H9 (cell line): Measurements from ENCODE around the gene HLA-G. TPM values are rescaled to one million over a fixed set of nuclear protein-coding genes. Genes with fewer than 3 reads are reported as not detected.
A peak's percentile ranks its signal among the peaks of the same experiment; 100 is the strongest.

Experiments used
- DNase-seq: peaks from one replicate; pipeline ENCODE4 v3.0.0-alpha.2; 2017
- H2AFZ ChIP-seq: one replicate; pipeline ENCODE4 v1.6.1; 2013; ENCODE audit warnings: mild to moderate bottlenecking, low read length, control low read depth, moderate library complexity
- H2AK5ac ChIP-seq: 2 replicates; pipeline ENCODE4 v1.6.1; 2013; ENCODE audit warnings: low read length, control low read depth, mixed read lengths; ENCODE audit not compliant: insufficient read length
- H2BK120ac ChIP-seq: one replicate; pipeline ENCODE4 v1.6.1; 2013; ENCODE audit warnings: low read depth, mild to moderate bottlenecking, low read length, control low read depth, inconsistent platforms; ENCODE audit not compliant: poor library complexity, severe bottlenecking
- H2BK12ac ChIP-seq: 2 replicates; pipeline ENCODE4 v1.6.1; 2013; ENCODE audit warnings: low read length, control low read depth, mixed read lengths, low read depth; ENCODE audit not compliant: insufficient read length
- H2BK15ac ChIP-seq: 2 replicates; pipeline ENCODE4 v1.6.1; 2013; ENCODE audit warnings: low read depth, low read length, control low read depth
- H2BK20ac ChIP-seq: one replicate; pipeline ENCODE4 v1.6.1; 2013; ENCODE audit warnings: low read depth, mild to moderate bottlenecking, low read length, control low read depth, inconsistent platforms; ENCODE audit not compliant: poor library complexity, severe bottlenecking
- H2BK5ac ChIP-seq: 2 replicates; pipeline ENCODE4 v1.6.1; 2013; ENCODE audit warnings: low read length, control low read depth, mixed read lengths; ENCODE audit not compliant: insufficient read length
- H3K14ac ChIP-seq: 2 replicates; pipeline ENCODE4 v1.6.1; 2013; ENCODE audit warnings: low read length, control low read depth; ENCODE audit not compliant: insufficient read depth
- H3K18ac ChIP-seq: 2 replicates; pipeline ENCODE4 v1.6.1; 2013; ENCODE audit warnings: low read depth, mild to moderate bottlenecking, mixed read lengths, low read length, control low read depth; ENCODE audit not compliant: insufficient read length
- H3K23ac ChIP-seq: 2 replicates; pipeline ENCODE4 v1.6.1; 2013; ENCODE audit warnings: low read length, control low read depth, mixed read lengths, low read depth; ENCODE audit not compliant: insufficient read length
- H3K23me2 ChIP-seq: 2 replicates; pipeline ENCODE4 v1.6.1; 2013; ENCODE audit warnings: low read depth, mild to moderate bottlenecking, mixed read lengths, low read length, control low read depth; ENCODE audit not compliant: insufficient read length, poor library complexity, severe bottlenecking
- H3K27ac ChIP-seq: 2 replicates; pipeline ENCODE4 v1.5.1; 2013; ENCODE audit warnings: low read length, control low read depth, mixed read lengths, low read depth; ENCODE audit not compliant: insufficient read length
- H3K27me3 ChIP-seq: 2 replicates; pipeline ENCODE4 v1.6.1; 2013; ENCODE audit warnings: low read length, control low read depth, inconsistent platforms; ENCODE audit not compliant: insufficient read depth
- H3K4ac ChIP-seq: 2 replicates; pipeline ENCODE4 v1.6.1; 2013; ENCODE audit warnings: low read depth, mild to moderate bottlenecking, control low read depth, inconsistent platforms, low read length, moderate library complexity
- H3K4me1 ChIP-seq: 2 replicates; pipeline ENCODE4 v1.6.1; 2013; ENCODE audit warnings: low read length, control low read depth, inconsistent platforms; ENCODE audit not compliant: insufficient read depth
- H3K4me2 ChIP-seq: 2 replicates; pipeline ENCODE4 v1.6.1; 2013; ENCODE audit warnings: low read length, control low read depth, mixed read lengths; ENCODE audit not compliant: insufficient read length, insufficient read depth
- H3K56ac ChIP-seq: 2 replicates; pipeline ENCODE4 v1.6.1; 2013; ENCODE audit warnings: low read depth, mild to moderate bottlenecking, mixed read lengths, low read length, control low read depth; ENCODE audit not compliant: insufficient read length
- H3K79me1 ChIP-seq: 2 replicates; pipeline ENCODE4 v1.6.1; 2013; ENCODE audit warnings: low read depth, mild to moderate bottlenecking, moderate library complexity, low read length, control low read depth, inconsistent platforms; ENCODE audit not compliant: insufficient read depth, poor library complexity, severe bottlenecking
- H3K79me2 ChIP-seq: 2 replicates; pipeline ENCODE4 v1.6.1; 2013; ENCODE audit warnings: low read length, control low read depth, inconsistent platforms; ENCODE audit not compliant: insufficient read depth
- H3K9ac ChIP-seq: 2 replicates; pipeline ENCODE4 v1.6.1; 2013; ENCODE audit warnings: low read length, control low read depth, mixed read lengths; ENCODE audit not compliant: insufficient read length; ENCODE audit errors: extremely low read depth
- H3K9me3 ChIP-seq: one replicate; pipeline ENCODE4 v1.6.1; 2013; ENCODE audit warnings: low read depth, low read length, inconsistent platforms; ENCODE audit not compliant: control insufficient read depth
- H3T11ph ChIP-seq: one replicate; pipeline ENCODE4 v1.6.1; 2013; ENCODE audit warnings: mild to moderate bottlenecking, low read length, control low read depth, inconsistent platforms
- H4K20me1 ChIP-seq: one replicate; pipeline ENCODE4 v1.6.1; 2013; ENCODE audit not compliant: control insufficient read depth, insufficient read length, insufficient read depth
- H4K5ac ChIP-seq: 2 replicates; pipeline ENCODE4 v1.6.1; 2013; ENCODE audit warnings: low read depth, mild to moderate bottlenecking, mixed read lengths, low read length, control low read depth; ENCODE audit not compliant: insufficient read length
- H4K8ac ChIP-seq: replicated peaks from 2 replicates; pipeline ENCODE4 v1.6.1; 2013; ENCODE audit warnings: low read length, control low read depth, mixed read lengths, low read depth; ENCODE audit not compliant: insufficient read length
- H4K91ac ChIP-seq: 2 replicates; pipeline ENCODE4 v1.6.1; 2013; ENCODE audit warnings: low read depth, mild to moderate bottlenecking, moderate library complexity, mixed read lengths, low read length, control low read depth; ENCODE audit not compliant: insufficient read length
- H3K27ac Mint-ChIP-seq, 3 experiments: 2 replicates in 2 of 3; 3 replicates in 1 of 3; pipeline ENCODE4 v1.8.0; 2020 to 2021; ENCODE audit warnings: mixed read lengths in 3 of 3, mild to moderate bottlenecking in 1 of 3, moderate library complexity in 1 of 3
- H3K27me3 Mint-ChIP-seq: 2 replicates; pipeline ENCODE4 v1.8.0; 2021; ENCODE audit warnings: low read depth, mild to moderate bottlenecking, moderate library complexity, mixed read lengths
- H3K36me3 Mint-ChIP-seq, 3 experiments: 2 replicates in 2 of 3; 3 replicates in 1 of 3; pipeline ENCODE4 v1.8.0; 2020 to 2021; ENCODE audit warnings: low read depth in 3 of 3, mixed read lengths in 3 of 3; ENCODE audit not compliant: insufficient read depth in 1 of 3
- H3K4me1 Mint-ChIP-seq, 2 experiments: 2 replicates each; pipeline ENCODE4 v1.8.0; 2020; ENCODE audit warnings: mixed read lengths in 2 of 2
- H3K4me3 Mint-ChIP-seq, 2 experiments: 2 replicates in 1 of 2; 3 replicates in 1 of 2; pipeline ENCODE4 v1.8.0; 2020 to 2021; ENCODE audit warnings: mild to moderate bottlenecking in 2 of 2, mixed read lengths in 2 of 2, moderate library complexity in 1 of 2
- H3K9me3 Mint-ChIP-seq, 2 experiments: 2 replicates in 1 of 2; 3 replicates in 1 of 2; pipeline ENCODE4 v1.8.0; 2020; ENCODE audit warnings: mild to moderate bottlenecking in 2 of 2, mixed read lengths in 2 of 2, moderate library complexity in 1 of 2
- CTCF ChIP-seq: fragments of 200-600 bp; sonication (generic); conservative IDR thresholded peaks from 3 replicates; pipeline ENCODE4 v1.8.0; 2021; ENCODE audit warnings: antibody characterized with exemption, mild to moderate bottlenecking
- WGBS: extraction: QIAGEN DNeasy Blood & Tissue Kit; methylation state at CpG from one replicate; pipeline ENCODE4 v1.1.7; 2013; ENCODE audit warnings: missing lambda C conversion rate, low lambda C conversion rate, mixed read lengths; ENCODE audit not compliant: insufficient read length; ENCODE audit errors: extremely low coverage; 5-methylcytosine and 5-hydroxymethylcytosine counted together
- total RNA-seq: library from RNA; stranded (reverse); gene quantifications from 2 replicates; pipeline ENCODE4 v1.2.1, GENCODE V29; 2021

Gene HLA-G
- total RNA-seq, 1 experiment from 2014 or later = 2.7 TPM

- no peak overlapping the region for H3T11ph ChIP-seq
- no peak overlapping the region for H3K27ac Mint-ChIP-seq
- H3K4me1 ChIP-seq = no peaks in the 10 kb centered on the region
- peaks cover 10% of the 10 kb centered on the region; the same call in 1 of the 2 replicates for H3K27me3 ChIP-seq
- no peak overlapping the region for H4K8ac ChIP-seq
- TF ChIP-seq CTCF = no peak
- no peak overlapping the region for H3K9ac ChIP-seq
- no peak overlapping the region for H3K4ac ChIP-seq
- H3K14ac ChIP-seq = no peak overlapping the region; the same call in 1 of the 2 replicates
- H2BK15ac ChIP-seq = no peak overlapping the region
- H3K36me3 Mint-ChIP-seq = peaks cover 0 to 4% (median 0%) of the 10 kb centered on the region in 3 experiments; a peak in 2 of 7 replicates
- H3K9me3 ChIP-seq = no peaks in the 10 kb centered on the region
- peak overlapping the region; percentile 74 to 81 for H3K4me3 Mint-ChIP-seq
- no peak overlapping the region for H2AFZ ChIP-seq
- no peak overlapping the region for H4K5ac ChIP-seq
- no peak overlapping the region for H2BK12ac ChIP-seq
- H3K79me2 ChIP-seq = no peaks in the 10 kb centered on the region
- no peak overlapping the region for H4K91ac ChIP-seq
- H3K4me2 ChIP-seq = peak overlapping the region; percentile 77
- no peak overlapping the region for H2BK120ac ChIP-seq
- peaks cover 0 to 8% of the 10 kb centered on the region in 2 experiments; a peak in 3 of 5 replicates for H3K9me3 Mint-ChIP-seq
- no peak overlapping the region for H3K56ac ChIP-seq
- H3K23me2 ChIP-seq = peaks cover 8% of the 10 kb centered on the region
- no peak overlapping the region for H2BK20ac ChIP-seq
- peaks cover 52% of the 10 kb centered on the region for H3K27me3 Mint-ChIP-seq
- no peaks in the 10 kb centered on the region for H3K79me1 ChIP-seq
- H4K20me1 ChIP-seq = no peaks in the 10 kb centered on the region
- H3K18ac ChIP-seq = no peak overlapping the region
- H2AK5ac ChIP-seq = no peak overlapping the region
- no peak overlapping the region for H3K27ac ChIP-seq
- H2BK5ac ChIP-seq = no peak overlapping the region
- no CpG with 5 or more reads among the region's 12 CpGs for WGBS
- H3K4me1 Mint-ChIP-seq = peaks cover 25 to 28% of the 10 kb centered on the region in 2 experiments
- DNase-seq = no peak
- no peak overlapping the region for H3K23ac ChIP-seq
Observed at GRCh38 chr6:29791786-29792122, 35.9 kb upstream of the HLA-G start.
